OCI-LY3 (cell line): ENCODE measurements around the gene TRIM46.

Experiments used
- EZH2phosphoT487 ChIP-seq: fragments of 200-600 bp; shearing (Covaris generic); IDR thresholded peaks from 2 replicates; pipeline ENCODE4 v1.6.1; 2018; ENCODE audit warnings: antibody characterized with exemption, mixed run types, low read depth
- TF ChIP-seq, protein P1 (sequence below): fragments of 200-600, 300-600 bp; sonication (generic); IDR thresholded peaks from 2 replicates; pipeline ENCODE4 v1.5.1; 2014; ENCODE audit warnings: antibody characterized with exemption, low read length, low read depth

- TF ChIP-seq, protein P1, sequence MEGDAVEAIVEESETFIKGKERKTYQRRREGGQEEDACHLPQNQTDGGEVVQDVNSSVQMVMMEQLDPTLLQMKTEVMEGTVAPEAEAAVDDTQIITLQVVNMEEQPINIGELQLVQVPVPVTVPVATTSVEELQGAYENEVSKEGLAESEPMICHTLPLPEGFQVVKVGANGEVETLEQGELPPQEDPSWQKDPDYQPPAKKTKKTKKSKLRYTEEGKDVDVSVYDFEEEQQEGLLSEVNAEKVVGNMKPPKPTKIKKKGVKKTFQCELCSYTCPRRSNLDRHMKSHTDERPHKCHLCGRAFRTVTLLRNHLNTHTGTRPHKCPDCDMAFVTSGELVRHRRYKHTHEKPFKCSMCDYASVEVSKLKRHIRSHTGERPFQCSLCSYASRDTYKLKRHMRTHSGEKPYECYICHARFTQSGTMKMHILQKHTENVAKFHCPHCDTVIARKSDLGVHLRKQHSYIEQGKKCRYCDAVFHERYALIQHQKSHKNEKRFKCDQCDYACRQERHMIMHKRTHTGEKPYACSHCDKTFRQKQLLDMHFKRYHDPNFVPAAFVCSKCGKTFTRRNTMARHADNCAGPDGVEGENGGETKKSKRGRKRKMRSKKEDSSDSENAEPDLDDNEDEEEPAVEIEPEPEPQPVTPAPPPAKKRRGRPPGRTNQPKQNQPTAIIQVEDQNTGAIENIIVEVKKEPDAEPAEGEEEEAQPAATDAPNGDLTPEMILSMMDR = no peak
- TF ChIP-seq EZH2phosphoT487 = no peak
These were observed 12.1 kb downstream of the TRIM46 start for GRCh38 chr1:155185783-155186066.
